Caco-2 (cell line): Measurements from ENCODE around the gene OXCT1. TPM values are rescaled to one million over a fixed set of nuclear protein-coding genes. Genes with fewer than 3 reads are reported as not detected.

ENCODE experiments used
- BruUV-seq: library from RNA; stranded (reverse); fragments of 400-500 nt; replicated peaks from 2 replicates; lab custom pipeline; 2021; lab: Mats Ljungman, UMichigan
- CTCF ChIA-PET: fragments of 300-600 bp; sonication (Branson Sonifier 250); formaldehyde crosslinking; loops from one replicate; lab custom pipeline; 2022; ENCODE audit warnings: antibody characterized with exemption; lab: Charles Lee
- POLR2A ChIA-PET: fragments of 300-600 bp; sonication (Branson Sonifier 250); formaldehyde crosslinking; loops from one replicate; lab custom pipeline; 2022; ENCODE audit warnings: antibody characterized with exemption; lab: Charles Lee
- DNase-seq, 2 experiments: peaks; one replicate each; pipeline versions ENCODE4 v3.0.0 to v3.0.0-alpha.2; 2020 to 2022
- H3K27me3 ChIP-seq: replicated peaks from 2 replicates; pipeline ENCODE4 v1.6.0; 2011; ENCODE audit warnings: low read length; ENCODE audit not compliant: control insufficient read depth, insufficient read depth
- H3K36me3 ChIP-seq: 2 replicates; pipeline ENCODE4 v1.5.1; 2011; ENCODE audit warnings: low read length; ENCODE audit not compliant: control insufficient read depth, insufficient read depth
- H3K4me1 ChIP-seq: fragments of 250-450 bp; sonication (Bioruptor Pico); 2 replicates; pipeline ENCODE4 v1.5.1; 2020; ENCODE audit warnings: mild to moderate bottlenecking
- H3K4me3 ChIP-seq: 2 replicates; pipeline ENCODE4 v1.5.1; 2011; ENCODE audit warnings: low read depth, mild to moderate bottlenecking, control low read depth, low read length
- H3K9me3 ChIP-seq: fragments of 250-450 bp; sonication (Bioruptor Pico); 2 replicates; pipeline ENCODE4 v1.5.1; 2020; ENCODE audit warnings: mild to moderate bottlenecking, moderate library complexity
- H3K27ac Mint-ChIP-seq: one replicate; pipeline ENCODE4 v1.8.0; 2022; ENCODE audit warnings: mixed read lengths; ENCODE audit not compliant: unreplicated experiment
- H3K27me3 Mint-ChIP-seq: one replicate; pipeline ENCODE4 v1.8.0; 2022; ENCODE audit warnings: mixed read lengths; ENCODE audit not compliant: insufficient read depth, unreplicated experiment
- H3K36me3 Mint-ChIP-seq: one replicate; pipeline ENCODE4 v1.8.0; 2022; ENCODE audit warnings: mild to moderate bottlenecking, mixed read lengths; ENCODE audit not compliant: insufficient read depth, unreplicated experiment
- H3K4me1 Mint-ChIP-seq: one replicate; pipeline ENCODE4 v1.8.0; 2022; ENCODE audit warnings: low read depth, mixed read lengths; ENCODE audit not compliant: unreplicated experiment
- H3K4me3 Mint-ChIP-seq: one replicate; pipeline ENCODE4 v1.8.0; 2022; ENCODE audit warnings: mild to moderate bottlenecking, moderate library complexity, mixed read lengths; ENCODE audit not compliant: unreplicated experiment
- H3K9me3 Mint-ChIP-seq: one replicate; pipeline ENCODE4 v1.8.0; 2022; ENCODE audit warnings: mixed read lengths; ENCODE audit not compliant: unreplicated experiment
- intact Hi-C: fragments of 100-400 bp; cut with micrococcal nuclease; formaldehyde crosslinking; loops from one replicate; pipeline ENCODE4 v1.10.0; 2022; ENCODE audit not compliant: unreplicated experiment
- total RNA-seq: library from RNA; stranded (reverse); gene quantifications from 2 replicates; pipeline ENCODE4 v1.2.3, GENCODE V29; 2022
- TF ChIP-seq, protein P1 (sequence below), 2 experiments: fragments of 200-600 bp in 1 of 2; IDR thresholded peaks; 1 replicate in 1 of 2; 2 replicates in 1 of 2; pipeline versions ENCODE4 v1.5.1 to v1.8.0; 2011 to 2022; ENCODE audit warnings: antibody characterized with exemption in 1 of 2, control low read depth in 1 of 2, inconsistent platforms in 1 of 2, low read depth in 1 of 2, low read length in 1 of 2, mild to moderate bottlenecking in 1 of 2, moderate library complexity in 1 of 2; ENCODE audit not compliant: insufficient read depth in 1 of 2, severe bottlenecking in 1 of 2, unreplicated experiment in 1 of 2

Gene OXCT1
- total RNA-seq, 1 experiment from 2014 or later, result 22.5 TPM

DNA sequence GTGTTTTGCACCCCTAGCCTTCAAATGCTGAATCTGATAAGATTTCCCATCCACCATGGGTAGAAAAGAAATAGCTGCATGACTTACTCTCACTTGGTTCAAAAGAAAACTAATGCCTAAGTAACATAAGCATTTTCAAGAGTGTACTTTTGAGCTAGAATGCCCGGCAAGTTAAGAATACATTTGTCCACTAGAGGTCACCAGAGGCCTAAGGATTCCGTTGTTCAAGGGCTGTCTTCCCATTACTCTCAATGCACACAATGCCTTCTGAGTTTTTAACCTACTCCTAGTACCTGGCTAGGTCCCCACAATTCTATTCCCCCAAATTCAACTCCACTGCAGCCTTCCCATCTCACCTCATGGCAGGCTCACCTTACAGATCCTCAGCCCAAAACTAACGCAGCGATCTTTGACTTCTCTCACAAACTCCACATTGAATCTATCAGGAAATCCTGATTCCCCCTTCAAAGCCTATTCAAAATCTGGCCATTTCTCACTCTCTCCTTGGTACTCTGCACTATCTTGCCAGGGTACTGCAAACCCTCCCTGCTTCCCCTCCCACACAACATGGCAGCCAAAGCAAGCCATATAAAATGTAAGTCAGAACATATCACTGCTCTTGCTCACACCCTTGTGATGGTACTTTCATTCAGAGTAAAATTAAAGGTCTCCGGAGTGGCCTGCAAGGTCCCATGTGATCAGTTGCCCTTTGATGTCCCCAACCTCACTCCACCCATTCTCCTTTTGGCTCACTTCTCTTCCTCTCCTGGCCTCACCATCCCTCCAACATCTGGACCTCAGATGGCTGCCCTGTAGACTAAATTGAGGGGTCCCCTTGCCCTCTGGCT, 13.4 kb downstream of the OXCT1 start:
- CTCF ChIA-PET, result interaction anchor here (1.0 to 1.5 kb wide), 9 partner anchors 13 to 1033 kb away, joined by 3 to 47 read pairs (median 4); partner anchors contain the start of gene RIMOC1
- intact Hi-C loops, result loop anchor here (1.0 to 5.0 kb wide), 8 partner anchors 13 to 1032 kb away; partner anchors contain the start of genes FBXO4, OXCT1 and RIMOC1
- no TSS peak for BruUV-seq
- peak; percentile 54 to 72 for DNase-seq
- Mint-ChIP-seq H3K4me3 (no peak overlapping the region), H3K9me3 (no peaks in the 10 kb centered on the region), H3K27me3 (no peaks in the 10 kb centered on the region), H3K27ac (no peak overlapping the region), H3K4me1 (no peaks in the 10 kb centered on the region), H3K36me3 (no peaks in the 10 kb centered on the region)
- Histone ChIP-seq H3K27me3 (no peaks in the 10 kb centered on the region), H3K9me3 (no peaks in the 10 kb centered on the region), H3K4me1 (no peaks in the 10 kb centered on the region), H3K4me3 (no peak overlapping the region), H3K36me3 (no peaks in the 10 kb centered on the region)
- TF ChIP-seq, protein P1, sequence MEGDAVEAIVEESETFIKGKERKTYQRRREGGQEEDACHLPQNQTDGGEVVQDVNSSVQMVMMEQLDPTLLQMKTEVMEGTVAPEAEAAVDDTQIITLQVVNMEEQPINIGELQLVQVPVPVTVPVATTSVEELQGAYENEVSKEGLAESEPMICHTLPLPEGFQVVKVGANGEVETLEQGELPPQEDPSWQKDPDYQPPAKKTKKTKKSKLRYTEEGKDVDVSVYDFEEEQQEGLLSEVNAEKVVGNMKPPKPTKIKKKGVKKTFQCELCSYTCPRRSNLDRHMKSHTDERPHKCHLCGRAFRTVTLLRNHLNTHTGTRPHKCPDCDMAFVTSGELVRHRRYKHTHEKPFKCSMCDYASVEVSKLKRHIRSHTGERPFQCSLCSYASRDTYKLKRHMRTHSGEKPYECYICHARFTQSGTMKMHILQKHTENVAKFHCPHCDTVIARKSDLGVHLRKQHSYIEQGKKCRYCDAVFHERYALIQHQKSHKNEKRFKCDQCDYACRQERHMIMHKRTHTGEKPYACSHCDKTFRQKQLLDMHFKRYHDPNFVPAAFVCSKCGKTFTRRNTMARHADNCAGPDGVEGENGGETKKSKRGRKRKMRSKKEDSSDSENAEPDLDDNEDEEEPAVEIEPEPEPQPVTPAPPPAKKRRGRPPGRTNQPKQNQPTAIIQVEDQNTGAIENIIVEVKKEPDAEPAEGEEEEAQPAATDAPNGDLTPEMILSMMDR (IDR thresholded peaks at IDR 0.05; ENCODE audit: insufficient read depth in 1 of 2, low read depth in 1 of 2, low read length in 1 of 2, severe bottlenecking in 1 of 2, unreplicated experiment in 1 of 2), result peak; percentile 71 to 80
- POLR2A ChIA-PET, result interaction anchor here (0.9 kb wide), 1 partner anchor 47 kb away, joined by 4 read pairs; the partner anchor contains the start of gene RIMOC1

GRCh38 chr5:41852293-41852692, 17.9 kb downstream of the OXCT1 start:
- intact Hi-C loops, result no loop called here
- H3K4me3 Mint-ChIP-seq, result no peak overlapping the region
- ChIA-PET POLR2A (no interaction called here), CTCF (no interaction called here)
- no peaks in the 10 kb centered on the region for H3K36me3 ChIP-seq
- BruUV-seq, result no TSS peak
- no peaks in the 10 kb centered on the region for H3K4me1 Mint-ChIP-seq
- no peak overlapping the region for H3K4me3 ChIP-seq
- no peaks in the 10 kb centered on the region for H3K4me1 ChIP-seq
- H3K27me3 Mint-ChIP-seq, result no peaks in the 10 kb centered on the region
- TF ChIP-seq, protein P1 (IDR thresholded peaks at IDR 0.05; ENCODE audit: insufficient read depth in 1 of 2, low read depth in 1 of 2, low read length in 1 of 2, severe bottlenecking in 1 of 2, unreplicated experiment in 1 of 2), result no peak
- no peaks in the 10 kb centered on the region for H3K27me3 ChIP-seq
- no peaks in the 10 kb centered on the region for H3K9me3 ChIP-seq
- no peak overlapping the region for H3K27ac Mint-ChIP-seq
- no peak for DNase-seq
- peaks cover 6% of the 10 kb centered on the region for H3K36me3 Mint-ChIP-seq
- no peaks in the 10 kb centered on the region for H3K9me3 Mint-ChIP-seq

DNA sequence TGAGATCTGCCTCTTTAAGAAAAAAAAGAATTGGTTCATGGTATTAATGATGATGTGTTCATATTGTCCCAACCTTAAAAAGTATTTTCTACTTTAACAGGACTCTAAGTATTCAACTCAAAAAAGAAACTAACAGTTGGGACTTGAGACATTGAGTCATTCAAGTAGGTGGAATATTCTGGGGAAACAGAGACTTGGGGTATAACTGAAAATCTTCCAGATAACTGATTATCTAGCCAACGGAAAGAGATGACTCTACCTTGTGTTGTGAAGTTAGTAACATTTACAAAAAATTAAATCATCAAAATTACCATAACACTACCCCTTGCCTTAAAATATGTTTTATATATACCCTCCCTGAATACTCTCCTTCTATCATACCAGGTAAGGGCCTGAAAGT, 19.1 kb downstream of the OXCT1 start:
- Histone ChIP-seq H3K4me1 (no peaks in the 10 kb centered on the region), H3K4me3 (no peak overlapping the region), H3K36me3 (no peaks in the 10 kb centered on the region), H3K27me3 (no peaks in the 10 kb centered on the region), H3K9me3 (no peaks in the 10 kb centered on the region)
- intact Hi-C loops, result no loop called here
- Mint-ChIP-seq H3K4me3 (no peak overlapping the region), H3K9me3 (no peaks in the 10 kb centered on the region), H3K27ac (no peak overlapping the region), H3K36me3 (peaks cover 6% of the 10 kb centered on the region), H3K4me1 (no peaks in the 10 kb centered on the region), H3K27me3 (no peaks in the 10 kb centered on the region)
- CTCF ChIA-PET, result no interaction called here
- DNase-seq, result no peak
- POLR2A ChIA-PET, result no interaction called here
- TF ChIP-seq, protein P1 (IDR thresholded peaks at IDR 0.05; ENCODE audit: insufficient read depth in 1 of 2, low read depth in 1 of 2, low read length in 1 of 2, severe bottlenecking in 1 of 2, unreplicated experiment in 1 of 2), result no peak
- no TSS peak for BruUV-seq
